ENCODE results near the gene CHRNA5.
A peak's percentile ranks its signal among the peaks of the same experiment; 100 is the strongest.

Gene CHRNA5

GRCh38 chr15:78620527-78621421, 55.5 kb downstream of the CHRNA5 start, which contains the start of gene CHRNA3:
TSS of gene CHRNA3 (minus strand) at chr15:78620996. CDS start at chr15:78620794, 202 bp downstream.
- no peak for DNase-seq

- no peak for DNase-seq
These were observed 56.6 kb downstream of the CHRNA5 start for GRCh38 chr15:78621810-78622402.

GRCh38 chr15:78623786-78624497, 58.6 kb downstream of the CHRNA5 start:
- no peak for DNase-seq

- no peak for DNase-seq
These were observed 59.6 kb downstream of the CHRNA5 start for GRCh38 chr15:78624651-78625590.

- DNase-seq: no peak
These were observed 60.4 kb downstream of the CHRNA5 start for GRCh38 chr15:78625606-78626280.

GRCh38 chr15:78626381-78626995, 61.2 kb downstream of the CHRNA5 start:
- DNase-seq: no peak

GRCh38 chr15:78627348-78627747, 62.0 kb downstream of the CHRNA5 start:
- no peak for DNase-seq

GRCh38 chr15:78628227-78628626, 62.9 kb downstream of the CHRNA5 start:
- no peak for DNase-seq

- DNase-seq: no peak
These were observed 63.9 kb downstream of the CHRNA5 start for GRCh38 chr15:78629031-78629715.

- no peak for DNase-seq
These were observed 64.4 kb downstream of the CHRNA5 start for GRCh38 chr15:78629716-78630065.

- DNase-seq: no peak
These were observed 65.7 kb downstream of the CHRNA5 start for GRCh38 chr15:78630886-78631633.

GRCh38 chr15:78633348-78633747, 68.0 kb downstream of the CHRNA5 start:
- no peak for DNase-seq

- no peak for DNase-seq
These were observed 69.2 kb downstream of the CHRNA5 start for GRCh38 chr15:78634210-78635145.

- no peak for DNase-seq
These were observed 70.0 kb downstream of the CHRNA5 start for GRCh38 chr15:78635346-78635745.

- no peak for DNase-seq
These were observed 71.1 kb downstream of the CHRNA5 start for GRCh38 chr15:78636378-78636859.

- no peak for DNase-seq
These were observed 72.6 kb downstream of the CHRNA5 start for GRCh38 chr15:78637776-78638435.

GRCh38 chr15:78638658-78639314, 73.5 kb downstream of the CHRNA5 start:
- DNase-seq: peak; percentile 18
